ENCODE data around the gene SNCAIP. TPM values are rescaled to one million over a fixed set of nuclear protein-coding genes. Genes with fewer than 3 reads are reported as not detected.

Gene SNCAIP
- total RNA-seq, 1 donor from 2014 or later: 11.3 TPM

DNA sequence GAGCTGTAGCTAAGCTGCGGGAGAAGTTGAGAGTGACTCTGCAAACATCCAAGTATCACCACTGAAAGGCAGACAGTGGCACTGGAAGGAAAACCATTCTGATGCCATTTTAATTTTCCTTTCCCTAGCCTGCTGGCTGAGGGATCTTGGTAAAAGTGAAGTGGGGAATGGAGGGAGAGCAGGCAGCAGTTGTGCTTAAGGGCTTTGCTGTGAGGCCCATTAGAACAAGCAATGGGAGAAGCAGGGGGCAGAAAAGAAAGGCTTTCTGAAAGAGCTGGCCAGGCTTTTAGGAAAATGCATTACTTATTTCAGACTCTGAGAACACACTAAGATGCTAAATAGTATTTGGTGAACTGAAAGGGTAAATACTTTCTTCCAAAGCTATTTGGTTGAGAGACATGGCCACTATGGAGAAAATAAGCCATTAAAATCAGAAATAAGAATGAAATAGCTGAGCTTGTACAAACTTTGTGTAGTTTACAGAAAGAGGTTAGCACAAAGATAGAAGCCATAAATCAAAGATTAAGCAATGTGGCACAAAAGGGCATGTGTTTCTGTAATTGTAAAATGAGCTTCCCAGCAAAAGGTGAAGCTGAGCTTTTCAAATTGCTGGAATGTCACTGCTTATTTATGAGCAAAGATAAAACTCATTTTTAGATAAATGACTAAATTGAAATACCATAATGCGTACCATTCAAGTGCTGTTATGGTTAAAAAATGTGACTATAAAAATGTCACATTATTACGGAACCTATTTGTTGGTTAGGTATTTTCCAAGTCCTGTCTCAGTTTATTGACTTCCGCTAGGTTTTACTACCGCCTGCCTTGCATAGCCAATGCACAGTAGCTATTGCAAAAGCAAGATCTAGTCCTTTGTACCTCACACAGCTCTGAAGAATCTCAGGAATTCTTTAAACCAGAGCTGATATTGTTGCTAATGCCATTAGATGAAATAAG, 20.8 kb downstream of the SNCAIP start:
- Histone ChIP-seq H3K4me1 (peaks cover 22% of the 10 kb centered on the region), H3K9me3 (no peaks in the 10 kb centered on the region), H3K4me3 (no peak overlapping the region), H3K36me3 (no peaks in the 10 kb centered on the region), H3K27ac (no peak overlapping the region), H3K27me3 (no peaks in the 10 kb centered on the region)
- TF ChIP-seq POLR2AphosphoS5 (IDR thresholded peaks at IDR 0.05; ENCODE audit: insufficient read depth in 1 of 2, low read depth in 1 of 2) (no peak), POLR2A (IDR thresholded peaks at IDR 0.05) (no peak), CTCF (IDR thresholded peaks at IDR 0.05) (no peak)
- no peak for DNase-seq (ENCODE audit: extremely low spot score in 2 of 2)
- intact Hi-C loops (cut with DNase I): no loop called here

GRCh38 chr5:122333564-122333963, 21.5 kb downstream of the SNCAIP start:
- no peak overlapping the region for H3K4me3 ChIP-seq
- H3K4me1 ChIP-seq: peaks cover 22% of the 10 kb centered on the region
- H3K27ac ChIP-seq: no peak overlapping the region
- no peaks in the 10 kb centered on the region for H3K27me3 ChIP-seq
- DNase-seq (ENCODE audit: extremely low spot score in 2 of 2): no peak
- H3K9me3 ChIP-seq: no peaks in the 10 kb centered on the region
- intact Hi-C loops (cut with DNase I): no loop called here
- TF ChIP-seq POLR2A (IDR thresholded peaks at IDR 0.05) (no peak), POLR2AphosphoS5 (IDR thresholded peaks at IDR 0.05; ENCODE audit: insufficient read depth in 1 of 2, low read depth in 1 of 2) (no peak), CTCF (IDR thresholded peaks at IDR 0.05) (no peak)
- H3K36me3 ChIP-seq: no peaks in the 10 kb centered on the region

- intact Hi-C loops (cut with DNase I): no loop called here
Measured at GRCh38 chr5:122339591-122339990, 27.6 kb downstream of the SNCAIP start.

DNA sequence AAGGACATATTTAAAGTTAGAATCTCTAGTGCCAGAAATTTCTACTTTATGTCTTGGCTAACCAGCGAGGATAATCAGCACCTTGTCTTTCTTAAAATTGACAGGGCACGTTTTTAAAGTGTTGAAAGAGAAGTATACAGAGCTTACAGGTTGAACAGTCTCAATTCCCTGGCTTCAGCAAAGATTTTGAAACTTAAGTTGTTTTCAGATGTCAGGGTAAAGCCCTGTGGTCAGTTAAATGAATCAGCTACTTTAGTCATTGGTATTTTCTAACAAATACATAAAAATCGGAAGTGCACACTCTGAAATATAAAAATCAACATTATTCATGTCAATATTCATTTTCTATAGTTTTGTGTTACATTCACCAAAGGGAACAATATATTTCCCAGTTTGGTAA, 29.1 kb downstream of the SNCAIP start:
- no peak overlapping the region for H3K4me3 ChIP-seq
- no peaks in the 10 kb centered on the region for H3K27me3 ChIP-seq
- intact Hi-C loops (cut with DNase I): no loop called here
- H3K27ac ChIP-seq: no peak overlapping the region
- no peaks in the 10 kb centered on the region for H3K9me3 ChIP-seq
- H3K36me3 ChIP-seq: no peaks in the 10 kb centered on the region
- no peaks in the 10 kb centered on the region for H3K4me1 ChIP-seq
- DNase-seq (ENCODE audit: extremely low spot score in 2 of 2): no peak
- TF ChIP-seq CTCF (IDR thresholded peaks at IDR 0.05): no peak
- TF ChIP-seq POLR2AphosphoS5 (IDR thresholded peaks at IDR 0.05; ENCODE audit: insufficient read depth in 1 of 2, low read depth in 1 of 2): no peak
- no peak for TF ChIP-seq POLR2A (IDR thresholded peaks at IDR 0.05)

More at GRCh38 chr5:122339591-122339990, 27.6 kb downstream of the SNCAIP start:
- TF ChIP-seq POLR2AphosphoS5 (IDR thresholded peaks at IDR 0.05; ENCODE audit: insufficient read depth in 1 of 2, low read depth in 1 of 2) (no peak), POLR2A (IDR thresholded peaks at IDR 0.05) (no peak), CTCF (IDR thresholded peaks at IDR 0.05) (no peak)
- H3K9me3 ChIP-seq: no peaks in the 10 kb centered on the region
- H3K27me3 ChIP-seq: no peaks in the 10 kb centered on the region
- H3K27ac ChIP-seq: no peak overlapping the region
- H3K4me3 ChIP-seq: no peak overlapping the region
- no peaks in the 10 kb centered on the region for H3K36me3 ChIP-seq
- no peak for DNase-seq (ENCODE audit: extremely low spot score in 2 of 2)
- H3K4me1 ChIP-seq: no peaks in the 10 kb centered on the region

GRCh38 chr5:122342256-122342655, 30.2 kb downstream of the SNCAIP start:
- no peak for DNase-seq (ENCODE audit: extremely low spot score in 2 of 2)
- Histone ChIP-seq H3K36me3 (no peaks in the 10 kb centered on the region), H3K9me3 (no peaks in the 10 kb centered on the region), H3K4me1 (no peaks in the 10 kb centered on the region), H3K27me3 (no peaks in the 10 kb centered on the region), H3K4me3 (no peak overlapping the region), H3K27ac (no peak overlapping the region)
- no peak for TF ChIP-seq POLR2A (IDR thresholded peaks at IDR 0.05)
- no peak for TF ChIP-seq CTCF (IDR thresholded peaks at IDR 0.05)
- TF ChIP-seq POLR2AphosphoS5 (IDR thresholded peaks at IDR 0.05; ENCODE audit: insufficient read depth in 1 of 2, low read depth in 1 of 2): no peak
- intact Hi-C loops (cut with DNase I): no loop called here
